IPS-NIHi7 (cell line): ENCODE data around the gene TAF11L5.
"Not testable (repeated sequence)": the region's sequence is repeated elsewhere in the genome, so short reads cannot be mapped to it uniquely, and the experiment has no call there.

Source experiments
- DNase-seq: peaks from one replicate; pipeline ENCODE4 v3.0.0; 2012; ENCODE audit warnings: mixed read lengths; ENCODE audit errors: extremely low spot score

The TAF11L5 gene

DNA sequence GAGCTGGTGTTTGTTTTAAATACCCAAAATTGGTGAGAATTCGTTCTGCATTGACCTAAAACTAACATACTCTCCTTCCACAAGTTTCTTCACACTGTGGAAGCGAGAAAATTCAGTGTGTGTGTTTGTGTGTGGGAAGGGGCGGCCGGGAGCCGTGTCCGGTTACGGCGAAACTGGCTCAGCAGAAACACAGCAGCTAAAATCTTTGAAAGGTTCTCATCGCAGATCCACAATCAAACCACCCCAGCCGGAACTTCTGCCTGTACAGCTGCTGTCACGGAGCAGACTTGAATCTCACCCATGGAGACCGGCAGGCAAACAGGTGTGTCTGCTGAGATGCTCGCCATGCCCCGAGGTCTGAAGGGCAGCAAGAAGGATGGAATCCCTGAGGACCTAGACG is at the start of gene TAF11L5:
Gene TAF11L5, plus strand, starts transcription at position 301 of the 400 bp plus-strand sequence.
- not testable (repeated sequence) for DNase-seq

DNA sequence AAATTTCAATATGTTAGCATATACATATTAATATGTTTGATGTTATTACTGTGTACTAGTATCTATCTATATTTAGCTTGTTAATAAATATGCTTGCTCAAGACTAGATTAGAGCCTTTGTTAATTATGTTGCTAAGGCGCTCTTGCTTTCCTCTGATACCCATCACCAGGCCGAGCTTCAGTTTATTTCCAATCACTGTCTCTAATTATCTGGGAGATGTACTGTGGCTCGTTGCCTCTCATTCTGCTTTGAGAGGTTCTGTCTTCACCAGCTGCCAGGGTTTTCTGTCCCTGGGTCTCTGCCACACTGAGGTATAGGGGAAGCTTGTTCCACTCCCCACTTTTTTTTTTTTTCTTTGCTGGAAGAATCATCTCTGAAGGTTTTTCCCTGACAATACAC is 48.0 kb upstream of the TAF11L5 start:
- DNase-seq: no peak

DNA sequence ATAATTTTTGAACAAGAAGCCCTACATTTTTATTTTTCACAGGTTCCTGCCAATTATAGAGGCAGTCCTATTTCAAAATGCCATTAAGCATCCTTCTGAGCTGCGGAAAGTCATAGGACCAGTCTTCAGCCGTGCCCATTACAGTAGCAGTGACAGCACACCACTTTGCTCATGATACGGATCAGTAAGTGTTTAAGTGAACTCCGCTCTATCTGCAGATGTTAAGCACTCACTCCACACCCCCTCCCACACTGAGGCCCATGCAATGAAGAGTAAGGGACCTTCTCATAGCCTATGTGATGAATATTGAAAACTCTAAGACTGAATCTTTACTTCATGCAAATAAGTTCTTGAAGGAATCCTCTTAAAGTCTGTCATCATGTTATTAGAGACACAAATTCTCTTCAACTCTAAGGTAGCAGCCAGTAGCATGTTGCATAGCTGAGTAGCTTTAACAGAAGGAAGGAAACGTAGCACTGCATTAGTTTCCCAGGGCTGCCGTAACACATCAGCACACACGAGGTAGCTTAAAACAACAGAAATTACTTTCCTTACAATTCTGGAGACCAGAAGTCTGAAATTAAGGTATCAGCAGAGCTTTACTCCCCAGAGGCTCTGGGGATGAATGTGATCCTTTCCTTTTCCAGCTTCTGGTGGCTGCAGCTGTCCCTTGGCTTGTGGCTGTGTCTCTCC is 47.3 kb upstream of the TAF11L5 start:
- no peak for DNase-seq

DNA sequence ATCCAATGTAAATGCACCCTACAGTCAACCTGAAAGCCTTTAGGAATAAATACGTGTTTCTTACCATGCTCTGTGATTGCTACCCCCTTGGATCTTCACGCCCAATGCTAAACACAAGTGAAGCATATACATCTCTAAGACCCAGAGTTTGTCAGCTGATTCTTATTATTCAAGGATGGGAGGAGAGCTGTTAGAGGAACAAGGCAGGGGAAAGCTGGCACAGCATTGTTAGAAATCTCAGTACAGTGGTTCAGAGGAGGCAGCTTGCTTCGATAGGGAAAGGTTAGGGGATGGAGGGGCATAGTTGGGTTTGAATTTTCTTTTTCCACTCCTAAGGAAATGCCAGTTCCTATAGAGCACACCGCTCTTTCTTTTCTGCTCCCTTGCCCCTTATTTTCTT is 43.7 kb upstream of the TAF11L5 start:
- DNase-seq: no peak

DNA sequence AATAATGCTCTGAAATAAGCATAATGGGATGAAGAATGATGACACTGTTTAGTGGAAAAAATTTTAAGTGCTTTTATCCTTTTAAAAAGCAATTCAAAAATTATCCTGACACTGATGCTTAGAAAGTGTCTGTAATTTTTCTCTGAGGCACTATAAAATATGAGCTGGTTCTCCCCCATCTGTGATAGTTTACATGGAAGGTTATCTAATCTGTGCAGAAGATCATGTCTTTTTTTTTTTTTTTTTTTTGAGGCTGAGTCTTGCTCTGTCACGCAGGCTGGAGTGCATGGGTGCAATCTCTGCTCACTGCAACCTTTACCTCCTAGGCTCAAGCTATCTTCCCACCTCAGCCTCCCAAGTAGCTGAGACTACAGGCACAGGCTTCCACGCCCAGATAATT is 42.2 kb upstream of the TAF11L5 start:
- no peak for DNase-seq

DNA sequence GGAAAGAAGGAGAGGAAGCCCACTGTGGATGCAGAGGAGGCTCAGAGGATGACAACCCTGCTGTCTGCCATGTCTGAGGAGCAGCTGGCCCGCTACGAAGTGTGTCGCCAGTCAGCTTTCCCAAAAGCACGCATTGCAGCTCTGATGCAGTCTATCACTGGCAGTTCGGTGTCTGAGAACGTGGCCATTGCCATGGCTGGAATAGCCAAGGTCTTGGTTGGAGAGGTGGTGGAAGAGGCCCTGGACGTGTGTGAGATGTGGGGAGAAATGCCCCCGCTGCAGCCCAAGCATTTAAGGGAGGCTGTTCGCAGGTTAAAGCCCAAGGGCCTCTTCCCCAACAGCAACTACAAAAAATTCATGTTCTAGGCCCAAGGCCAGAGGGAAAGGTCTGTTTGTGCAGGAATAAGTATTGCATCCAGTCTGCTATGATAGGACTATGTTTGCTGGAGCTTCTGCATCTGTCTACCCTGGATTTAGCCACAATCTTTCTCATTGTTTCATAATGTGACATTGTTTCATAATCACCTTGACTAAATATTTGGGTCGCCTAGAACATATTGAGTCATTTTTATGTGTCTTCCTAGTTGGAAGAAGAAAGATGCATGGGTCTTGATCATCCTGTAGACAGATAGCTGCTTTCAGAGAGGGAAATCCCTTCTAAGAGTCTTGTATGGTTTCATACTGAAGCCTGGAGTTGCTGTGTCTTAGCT is 38.4 kb upstream of the TAF11L5 start:
- not testable (repeated sequence) for DNase-seq

DNA sequence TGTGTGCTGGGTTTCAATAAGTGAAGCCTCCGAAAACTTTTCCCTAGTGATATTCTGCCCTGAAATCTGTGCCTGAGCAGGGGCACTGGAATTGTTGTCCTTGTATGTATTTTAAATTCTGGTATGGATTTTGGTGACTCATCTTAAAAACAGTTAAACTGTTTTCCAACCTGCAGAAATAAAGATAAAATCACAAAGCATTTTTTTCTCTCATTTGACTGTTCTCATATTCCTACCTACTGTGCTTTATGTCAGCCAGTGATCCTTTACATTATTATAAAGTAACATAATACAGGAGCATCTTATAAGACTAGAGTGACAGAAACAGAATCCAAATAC is 37.9 kb upstream of the TAF11L5 start:
- no peak for DNase-seq

DNA sequence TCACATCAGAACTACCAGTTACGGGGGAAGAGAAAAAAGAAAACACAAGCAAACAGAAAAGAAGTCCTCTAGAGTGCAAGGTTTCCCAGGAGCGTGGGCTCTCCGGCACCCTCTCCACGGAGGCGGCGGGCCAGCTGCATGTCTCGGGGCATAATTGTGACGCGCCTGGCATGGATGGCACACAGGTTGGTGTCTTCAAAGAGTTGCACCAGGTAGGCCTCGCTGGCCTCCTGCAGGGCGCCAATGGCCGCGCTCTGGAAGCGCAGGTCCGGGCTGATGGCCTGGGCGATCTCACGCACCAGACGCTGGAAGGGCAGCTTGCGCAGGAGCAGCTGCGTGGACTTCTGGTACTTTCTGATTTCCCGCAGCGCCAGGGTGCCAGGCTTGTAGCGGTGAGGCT is 33.8 kb upstream of the TAF11L5 start:
- not testable (repeated sequence) for DNase-seq

DNA sequence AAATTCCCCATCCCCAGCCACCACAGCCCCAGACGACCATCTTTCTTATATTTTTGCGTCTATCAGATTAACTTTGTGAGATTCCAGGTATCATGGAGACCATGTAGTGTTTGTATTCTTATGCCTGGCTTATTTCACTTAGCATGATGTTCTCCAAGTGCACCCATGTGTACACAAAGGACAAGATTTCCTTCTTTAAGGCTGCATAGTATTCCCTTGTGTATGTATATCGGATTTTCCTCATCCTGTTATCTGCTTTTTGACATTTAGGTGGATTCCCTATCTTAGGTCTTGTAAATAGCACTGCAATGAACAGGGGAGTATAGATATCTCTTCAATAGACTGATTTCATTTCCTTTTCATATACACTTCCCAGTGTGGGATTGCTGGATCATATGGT is 32.3 kb upstream of the TAF11L5 start:
- no peak for DNase-seq

DNA sequence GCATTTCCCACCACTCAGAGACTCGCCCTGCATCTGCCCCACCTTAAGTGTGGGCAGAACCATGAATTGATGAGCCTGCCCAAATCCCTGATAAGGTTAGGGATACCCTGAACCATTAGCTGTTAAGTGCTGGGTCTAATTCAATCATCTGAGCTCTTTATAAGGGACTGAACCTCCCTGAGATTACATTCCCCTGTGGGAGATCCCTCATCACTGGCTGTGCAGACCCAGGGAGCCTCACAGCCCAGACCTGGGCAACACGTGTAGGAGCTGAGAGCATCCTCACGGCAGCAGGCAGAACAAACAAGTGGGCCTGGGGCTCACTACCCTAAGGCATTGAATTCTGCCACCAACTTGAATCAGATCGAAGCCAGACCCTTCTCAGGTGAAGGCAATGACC is 27.6 kb upstream of the TAF11L5 start:
- no peak for DNase-seq

DNA sequence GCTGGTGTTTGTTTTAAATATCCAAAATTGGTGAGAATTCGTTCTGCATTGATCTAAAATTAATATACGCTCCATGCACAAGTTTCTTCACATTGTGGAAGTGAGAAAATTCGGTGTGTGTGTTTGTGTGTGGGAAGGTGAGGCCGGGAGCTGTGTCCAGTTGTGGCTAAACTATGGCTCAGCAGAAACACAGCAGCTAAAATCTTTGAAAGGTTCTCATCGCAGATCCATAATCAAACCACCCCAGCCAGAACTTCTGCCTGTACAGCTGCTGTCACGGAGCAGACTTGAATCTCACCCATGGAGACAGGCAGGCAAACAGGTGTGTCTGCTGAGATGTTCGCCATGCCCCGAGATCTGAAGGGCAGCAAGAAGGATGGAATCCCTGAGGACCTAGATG is 27.1 kb upstream of the TAF11L5 start, which contains the start of gene TAF11L2:
Gene TAF11L2, plus strand, starts transcription at position 301 of the 400 bp plus-strand sequence.
- not testable (repeated sequence) for DNase-seq

DNA sequence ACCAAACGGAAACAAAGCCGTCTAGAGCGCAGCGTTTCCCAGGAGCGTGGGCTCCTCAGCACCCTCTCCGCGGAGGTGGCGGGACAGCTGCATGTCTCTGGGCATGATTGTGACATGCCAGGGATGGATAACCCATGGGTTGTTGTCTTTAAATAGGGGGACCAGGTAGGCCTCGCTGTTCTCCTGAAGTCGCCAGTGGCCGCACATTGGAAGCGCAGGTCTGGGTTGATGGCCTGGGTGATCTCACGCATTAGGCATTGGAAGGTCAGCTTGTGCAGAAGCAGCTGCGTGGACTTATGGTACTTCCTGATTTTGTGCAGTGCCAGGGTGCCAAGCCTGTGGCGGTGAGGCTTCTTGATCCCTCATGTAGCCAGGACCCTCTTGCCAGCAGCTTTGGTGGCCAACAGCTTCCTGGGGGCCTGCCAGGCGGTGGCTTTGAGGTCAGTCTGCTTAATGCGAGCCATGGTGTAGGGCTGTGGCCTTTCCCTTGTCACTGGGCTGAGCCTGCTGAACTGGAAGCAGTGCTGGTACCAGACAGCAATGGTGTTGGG is 13.2 kb upstream of the TAF11L5 start:
- DNase-seq: no peak

DNA sequence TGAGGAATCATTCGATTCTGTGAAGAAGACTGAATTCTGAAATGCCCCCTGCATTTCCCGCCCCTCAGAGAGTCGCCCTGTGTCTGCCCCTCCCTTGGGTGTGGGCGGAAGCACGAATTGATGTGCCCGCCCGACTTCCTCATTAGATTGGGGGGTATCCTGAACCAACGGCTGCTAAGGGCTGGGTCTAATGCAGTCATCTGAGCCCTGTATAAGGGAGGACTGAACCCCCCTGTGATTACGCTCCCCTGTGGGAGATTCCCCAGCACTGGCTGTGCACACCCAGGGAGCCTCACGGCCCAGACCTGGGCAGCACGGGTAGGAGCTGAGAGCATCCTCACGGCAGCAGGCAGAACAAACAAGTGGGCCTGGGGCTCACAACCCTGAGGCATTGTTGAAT is 7.5 kb upstream of the TAF11L5 start:
- not testable (repeated sequence) for DNase-seq

DNA sequence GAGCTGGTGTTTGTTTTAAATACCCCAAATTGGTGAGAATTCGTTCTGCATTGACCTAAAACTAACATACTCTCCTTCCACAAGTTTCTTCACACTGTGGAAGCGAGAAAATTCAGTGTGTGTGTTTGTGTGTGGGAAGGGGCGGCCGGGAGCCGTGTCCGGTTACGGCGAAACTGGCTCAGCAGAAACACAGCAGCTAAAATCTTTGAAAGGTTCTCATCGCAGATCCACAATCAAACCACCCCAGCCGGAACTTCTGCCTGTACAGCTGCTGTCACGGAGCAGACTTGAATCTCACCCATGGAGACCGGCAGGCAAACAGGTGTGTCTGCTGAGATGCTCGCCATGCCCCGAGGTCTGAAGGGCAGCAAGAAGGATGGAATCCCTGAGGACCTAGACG is 7.0 kb upstream of the TAF11L5 start, which contains the start of gene TAF11L3:
Gene TAF11L3, plus strand, starts transcription at position 301 of the 400 bp plus-strand sequence.
- not testable (repeated sequence) for DNase-seq

DNA sequence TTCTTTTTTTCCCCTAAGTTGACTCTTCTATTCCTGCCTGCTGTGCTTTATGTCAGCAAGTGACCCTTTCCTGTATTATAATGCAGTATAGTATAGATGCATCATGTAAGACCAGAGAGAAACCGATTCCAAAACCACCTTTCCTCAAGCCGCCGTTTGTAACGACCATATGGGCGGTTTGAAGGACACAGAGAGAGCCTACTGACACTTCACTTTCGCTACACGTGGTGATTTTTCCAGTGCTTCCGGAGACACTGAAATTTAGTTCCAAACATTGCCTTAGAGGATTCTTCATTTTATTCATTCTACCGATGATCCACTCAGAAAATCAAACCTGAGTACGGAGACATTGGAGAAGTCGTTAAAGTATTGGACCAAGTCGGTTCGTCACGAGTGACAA is 5.5 kb upstream of the TAF11L5 start:
- DNase-seq: not testable (repeated sequence)

DNA sequence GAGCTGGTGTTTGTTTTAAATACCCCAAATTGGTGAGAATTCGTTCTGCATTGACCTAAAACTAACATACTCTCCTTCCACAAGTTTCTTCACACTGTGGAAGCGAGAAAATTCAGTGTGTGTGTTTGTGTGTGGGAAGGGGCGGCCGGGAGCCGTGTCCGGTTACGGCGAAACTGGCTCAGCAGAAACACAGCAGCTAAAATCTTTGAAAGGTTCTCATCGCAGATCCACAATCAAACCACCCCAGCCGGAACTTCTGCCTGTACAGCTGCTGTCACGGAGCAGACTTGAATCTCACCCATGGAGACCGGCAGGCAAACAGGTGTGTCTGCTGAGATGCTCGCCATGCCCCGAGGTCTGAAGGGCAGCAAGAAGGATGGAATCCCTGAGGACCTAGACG is 3.5 kb upstream of the TAF11L5 start, which contains the start of gene TAF11L4:
Gene TAF11L4, plus strand, starts transcription at position 301 of the 400 bp plus-strand sequence.
- DNase-seq: not testable (repeated sequence)

DNA sequence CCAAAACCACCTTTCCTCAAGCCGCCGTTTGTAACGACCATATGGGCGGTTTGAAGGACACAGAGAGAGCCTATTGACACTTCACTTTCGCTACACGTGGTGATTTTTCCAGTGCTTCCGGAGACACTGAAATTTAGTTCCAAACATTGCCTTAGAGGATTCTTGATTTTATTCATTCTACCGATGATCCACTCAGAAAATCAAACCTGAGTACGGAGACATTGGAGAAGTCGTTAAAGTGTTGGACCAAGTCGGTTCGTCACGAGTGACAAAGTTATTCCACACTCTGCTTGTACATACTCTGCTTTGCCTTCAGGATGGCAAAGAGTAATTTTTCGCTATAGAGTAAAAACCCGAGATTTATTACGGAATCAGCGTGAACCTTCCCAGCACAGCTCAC is 1.5 kb downstream of the TAF11L5 start:
- not testable (repeated sequence) for DNase-seq

DNA sequence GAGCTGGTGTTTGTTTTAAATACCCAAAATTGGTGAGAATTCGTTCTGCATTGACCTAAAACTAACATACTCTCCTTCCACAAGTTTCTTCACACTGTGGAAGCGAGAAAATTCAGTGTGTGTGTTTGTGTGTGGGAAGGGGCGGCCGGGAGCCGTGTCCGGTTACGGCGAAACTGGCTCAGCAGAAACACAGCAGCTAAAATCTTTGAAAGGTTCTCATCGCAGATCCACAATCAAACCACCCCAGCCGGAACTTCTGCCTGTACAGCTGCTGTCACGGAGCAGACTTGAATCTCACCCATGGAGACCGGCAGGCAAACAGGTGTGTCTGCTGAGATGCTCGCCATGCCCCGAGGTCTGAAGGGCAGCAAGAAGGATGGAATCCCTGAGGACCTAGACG is 3.3 kb downstream of the TAF11L5 start, which contains the start of gene TAF11L6:
Gene TAF11L6, plus strand, starts transcription at position 301 of the 400 bp plus-strand sequence.
- not testable (repeated sequence) for DNase-seq
